Measurements from ENCODE around the gene ADGRG3.

Gene ADGRG3

DNA sequence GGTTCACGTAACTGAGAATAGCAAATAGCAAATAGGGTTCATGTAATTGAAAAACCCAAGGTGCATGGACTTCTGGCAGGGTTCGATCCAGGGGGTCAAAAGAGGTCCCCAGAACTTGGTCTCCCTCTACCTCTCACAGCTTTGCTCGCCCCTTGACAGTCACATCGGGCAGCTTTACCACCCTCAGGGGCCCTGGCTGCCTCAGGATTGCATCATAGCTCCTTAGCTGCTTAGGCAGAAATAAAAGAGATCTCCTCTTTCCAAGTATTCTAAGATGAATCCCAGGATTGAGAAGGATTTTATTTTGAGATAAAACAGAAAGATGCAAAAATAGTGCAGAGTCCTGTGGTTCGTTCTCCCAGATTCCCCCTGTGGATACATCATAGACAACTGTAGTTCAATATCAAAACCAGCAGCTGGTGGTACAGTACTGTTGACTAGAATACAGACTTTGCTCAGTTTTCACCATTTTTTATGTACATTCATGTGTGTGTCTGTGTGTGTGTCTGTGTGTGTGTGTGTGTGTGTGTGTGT is 12.8 kb downstream of the ADGRG3 start:
- no peak overlapping the region for H2AFZ ChIP-seq (ENCODE audit: low read length)
- H3F3A ChIP-seq (ENCODE audit: insufficient read depth, low read length), result no peaks in the 10 kb centered on the region
- H3K4me3 ChIP-seq (ENCODE audit: low read length), result no peak overlapping the region
- H3K9me3 ChIP-seq (replicated peaks; ENCODE audit: insufficient read depth, low read length), result no peaks in the 10 kb centered on the region
- no peak for DNase-seq
- no peaks in the 10 kb centered on the region for H4K20me1 ChIP-seq (ENCODE audit: insufficient read depth, low read length)
- H3K79me2 ChIP-seq (ENCODE audit: low read length), result no peaks in the 10 kb centered on the region
- no peaks in the 10 kb centered on the region for H3K36me3 ChIP-seq (replicated peaks; ENCODE audit: insufficient read depth, low read length)
- no peaks in the 10 kb centered on the region for H3K4me1 ChIP-seq (ENCODE audit: low read length)
- no peak overlapping the region for H3K27ac ChIP-seq (ENCODE audit: low read length)
- peaks cover 3% of the 10 kb centered on the region; the same call in 1 of the 2 replicates for H3K27me3 ChIP-seq (replicated peaks; ENCODE audit: insufficient read depth, low read length)
- H3K9ac ChIP-seq (ENCODE audit: low read length), result no peak overlapping the region
- H3K9me2 ChIP-seq (replicated peaks; ENCODE audit: insufficient read depth, low read length), result no peaks in the 10 kb centered on the region
- TF ChIP-seq EZH2phosphoT487 (IDR thresholded peaks at IDR 0.05; ENCODE audit: low read length), result no peak
- no peak for TF ChIP-seq EZH2 (optimal IDR thresholded peaks at IDR 0.05; ENCODE audit: low read depth, low read length)
- TF ChIP-seq CTCF (IDR thresholded peaks at IDR 0.05; ENCODE audit: low read length), result no peak
- no peak overlapping the region for H3K4me2 ChIP-seq (ENCODE audit: low read depth, low read length)

DNA sequence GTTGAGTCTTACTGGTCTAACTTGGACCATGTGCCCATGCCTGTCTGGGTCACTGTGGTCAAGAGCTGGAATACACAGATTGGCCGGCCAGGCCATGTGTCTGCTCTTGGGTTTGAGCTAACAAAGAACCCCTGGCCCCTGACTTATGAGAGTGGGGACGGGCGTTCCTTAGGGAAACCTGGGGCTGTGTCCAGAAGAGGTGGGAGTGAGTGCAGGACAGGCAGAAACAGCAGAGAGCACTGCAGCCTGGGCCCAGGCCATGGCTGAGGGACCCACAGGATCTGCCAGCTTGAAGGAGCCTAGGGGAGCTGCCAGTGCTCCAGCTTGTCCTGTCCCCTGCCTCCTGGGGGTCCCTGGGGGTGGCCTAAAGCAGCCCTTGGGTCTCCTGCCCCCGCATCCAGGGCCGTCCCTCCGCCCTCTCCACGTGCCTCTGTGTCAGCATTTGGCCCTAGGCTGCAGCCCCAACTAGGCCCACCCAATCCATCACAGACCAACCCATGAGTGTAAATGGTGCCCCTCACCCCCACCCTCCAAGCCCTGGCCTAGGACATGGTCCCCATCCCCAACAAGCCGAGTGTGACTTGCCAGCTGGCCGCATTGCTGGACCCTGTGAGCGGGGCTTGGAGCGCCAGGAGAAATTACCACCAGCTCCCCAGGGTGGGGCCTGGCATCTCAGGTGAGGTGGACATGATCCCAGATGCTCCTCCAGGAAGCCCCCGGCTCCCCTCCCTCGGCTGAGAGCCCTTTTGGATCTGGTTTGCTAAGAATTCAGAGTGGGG is 14.0 kb downstream of the ADGRG3 start:
- H3F3A ChIP-seq (ENCODE audit: insufficient read depth, low read length), result no peaks in the 10 kb centered on the region
- H4K20me1 ChIP-seq (ENCODE audit: insufficient read depth, low read length), result no peaks in the 10 kb centered on the region
- DNase-seq, result no peak
- no peaks in the 10 kb centered on the region for H3K27me3 ChIP-seq (replicated peaks; ENCODE audit: insufficient read depth, low read length)
- H3K4me3 ChIP-seq (ENCODE audit: low read length), result no peak overlapping the region
- H3K9me3 ChIP-seq (replicated peaks; ENCODE audit: insufficient read depth, low read length), result no peaks in the 10 kb centered on the region
- H3K27ac ChIP-seq (ENCODE audit: low read length), result no peak overlapping the region
- no peak overlapping the region for H2AFZ ChIP-seq (ENCODE audit: low read length)
- H3K4me2 ChIP-seq (ENCODE audit: low read depth, low read length), result no peak overlapping the region
- H3K9me2 ChIP-seq (replicated peaks; ENCODE audit: insufficient read depth, low read length), result no peaks in the 10 kb centered on the region
- no peaks in the 10 kb centered on the region for H3K4me1 ChIP-seq (ENCODE audit: low read length)
- no peak overlapping the region for H3K9ac ChIP-seq (ENCODE audit: low read length)
- TF ChIP-seq EZH2phosphoT487 (IDR thresholded peaks at IDR 0.05; ENCODE audit: low read length), result no peak
- TF ChIP-seq CTCF (IDR thresholded peaks at IDR 0.05; ENCODE audit: low read length), result no peak
- no peak for TF ChIP-seq EZH2 (optimal IDR thresholded peaks at IDR 0.05; ENCODE audit: low read depth, low read length)
- no peaks in the 10 kb centered on the region for H3K36me3 ChIP-seq (replicated peaks; ENCODE audit: insufficient read depth, low read length)
- H3K79me2 ChIP-seq (ENCODE audit: low read length), result no peaks in the 10 kb centered on the region

- Histone ChIP-seq H3K9me3 (replicated peaks; ENCODE audit: insufficient read depth, low read length) (no peaks in the 10 kb centered on the region), H3K9me2 (replicated peaks; ENCODE audit: insufficient read depth, low read length) (no peaks in the 10 kb centered on the region), H3F3A (ENCODE audit: insufficient read depth, low read length) (no peaks in the 10 kb centered on the region), H3K79me2 (ENCODE audit: low read length) (no peaks in the 10 kb centered on the region), H3K27me3 (replicated peaks; ENCODE audit: insufficient read depth, low read length) (no peaks in the 10 kb centered on the region), H3K36me3 (replicated peaks; ENCODE audit: insufficient read depth, low read length) (no peaks in the 10 kb centered on the region), H4K20me1 (ENCODE audit: insufficient read depth, low read length) (no peaks in the 10 kb centered on the region), H3K4me2 (ENCODE audit: low read depth, low read length) (no peak overlapping the region), H3K4me3 (ENCODE audit: low read length) (no peak overlapping the region), H3K4me1 (ENCODE audit: low read length) (no peaks in the 10 kb centered on the region), H2AFZ (ENCODE audit: low read length) (no peak overlapping the region), H3K9ac (ENCODE audit: low read length) (no peak overlapping the region), H3K27ac (ENCODE audit: low read length) (no peak overlapping the region)
- no peak for DNase-seq
- TF ChIP-seq EZH2phosphoT487 (IDR thresholded peaks at IDR 0.05; ENCODE audit: low read length) (no peak), CTCF (IDR thresholded peaks at IDR 0.05; ENCODE audit: low read length) (no peak), EZH2 (optimal IDR thresholded peaks at IDR 0.05; ENCODE audit: low read depth, low read length) (no peak)
Observed at GRCh38 chr16:57682809-57683635, 14.9 kb downstream of the ADGRG3 start.

Data from MM.1S (cell line).